ENCODE data around the gene SUFU. TPM values are rescaled to one million over a fixed set of nuclear protein-coding genes. Genes with fewer than 3 reads are reported as not detected.

The SUFU gene
- total and polyA plus RNA-seq, 2 experiments from 2014 or later: 2.8 to 5.6 TPM

DNA sequence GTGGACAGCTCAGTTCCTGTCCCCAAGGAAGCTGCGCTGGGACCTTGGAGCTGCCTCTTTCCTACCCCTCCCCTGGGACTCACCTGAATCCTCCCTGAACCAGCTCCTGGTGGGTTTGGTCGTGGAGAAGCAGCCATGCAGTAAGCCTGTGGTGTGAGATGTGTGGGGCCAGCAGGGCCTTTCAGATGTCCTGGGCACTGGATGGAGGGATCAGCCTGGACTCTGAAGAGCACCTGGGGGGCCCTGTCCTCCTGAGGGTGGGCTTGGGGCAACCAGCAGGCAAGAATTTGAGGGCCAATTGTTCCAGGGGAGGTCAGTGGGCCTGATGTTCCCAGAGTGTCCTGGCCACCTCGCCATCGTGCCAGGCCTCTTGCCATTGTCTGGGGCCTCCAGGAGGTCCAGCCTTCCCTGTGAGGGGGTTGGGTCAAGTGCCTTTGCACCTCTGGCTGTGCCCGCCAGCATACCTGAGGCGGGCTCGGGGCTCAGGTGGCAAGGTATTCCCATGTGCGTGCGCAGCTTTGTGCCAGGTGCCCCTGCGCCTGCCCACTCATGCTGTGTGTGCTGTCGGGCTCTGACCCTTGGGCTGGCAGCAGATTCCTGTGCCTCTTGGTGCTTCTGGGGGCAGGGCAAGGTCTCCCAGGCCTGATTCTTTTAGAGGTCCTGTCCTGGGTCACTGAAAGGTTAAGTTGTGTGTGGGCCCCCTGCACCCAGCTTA, 147.8 kb downstream of the SUFU start (continued):
- TF ChIP-seq, protein P1, sequence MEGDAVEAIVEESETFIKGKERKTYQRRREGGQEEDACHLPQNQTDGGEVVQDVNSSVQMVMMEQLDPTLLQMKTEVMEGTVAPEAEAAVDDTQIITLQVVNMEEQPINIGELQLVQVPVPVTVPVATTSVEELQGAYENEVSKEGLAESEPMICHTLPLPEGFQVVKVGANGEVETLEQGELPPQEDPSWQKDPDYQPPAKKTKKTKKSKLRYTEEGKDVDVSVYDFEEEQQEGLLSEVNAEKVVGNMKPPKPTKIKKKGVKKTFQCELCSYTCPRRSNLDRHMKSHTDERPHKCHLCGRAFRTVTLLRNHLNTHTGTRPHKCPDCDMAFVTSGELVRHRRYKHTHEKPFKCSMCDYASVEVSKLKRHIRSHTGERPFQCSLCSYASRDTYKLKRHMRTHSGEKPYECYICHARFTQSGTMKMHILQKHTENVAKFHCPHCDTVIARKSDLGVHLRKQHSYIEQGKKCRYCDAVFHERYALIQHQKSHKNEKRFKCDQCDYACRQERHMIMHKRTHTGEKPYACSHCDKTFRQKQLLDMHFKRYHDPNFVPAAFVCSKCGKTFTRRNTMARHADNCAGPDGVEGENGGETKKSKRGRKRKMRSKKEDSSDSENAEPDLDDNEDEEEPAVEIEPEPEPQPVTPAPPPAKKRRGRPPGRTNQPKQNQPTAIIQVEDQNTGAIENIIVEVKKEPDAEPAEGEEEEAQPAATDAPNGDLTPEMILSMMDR (conservative IDR thresholded peaks at IDR 0.05; ENCODE audit: low read depth in 2 of 2): no peak
- TF ChIP-seq EZH2 (IDR thresholded peaks at IDR 0.05; ENCODE audit: low read depth, unreplicated experiment) (no peak), STAT1 (IDR thresholded peaks at IDR 0.05; ENCODE audit: unreplicated experiment) (no peak), ZNF114 (CRISPR knock-in tag; IDR thresholded peaks at IDR 0.05) (no peak), EZH2phosphoT487 (IDR thresholded peaks at IDR 0.05; ENCODE audit: unreplicated experiment) (no peak), POLR2AphosphoS5 (IDR thresholded peaks at IDR 0.05; ENCODE audit: low read depth) (no peak), REST (IDR thresholded peaks at IDR 0.05; ENCODE audit: unreplicated experiment) (no peak), ZNF331 (CRISPR knock-in tag; IDR thresholded peaks at IDR 0.05; ENCODE audit: low read depth) (no peak), JUNB (IDR thresholded peaks at IDR 0.05; ENCODE audit: unreplicated experiment) (no peak), ETS1 (IDR thresholded peaks at IDR 0.05) (no peak), CREB1 (CRISPR knock-in tag; IDR thresholded peaks at IDR 0.05; ENCODE audit: low read depth) (no peak)
